Adrenal gland (tissue), 12 donors: ENCODE results near the gene GRHL3. TPM values are rescaled to one million over a fixed set of nuclear protein-coding genes. Genes with fewer than 3 reads are reported as not detected.

Experiments used
- DNase-seq, 7 donors: peaks; one replicate each; pipeline ENCODE4 v3.0.0-alpha.2; 2019 to 2020
- H3K27ac ChIP-seq, 5 donors: fragments of 200-600 bp; sonication (generic) in 4 of 5; 1 replicate in 3 of 5; 2 replicates in 2 of 5; pipeline versions ENCODE4 v1.5.1 to v1.8.0; 2016 to 2020; ENCODE audit warnings: mild to moderate bottlenecking in 1 of 5
- H3K27me3 ChIP-seq: fragments of 200-600 bp; 2 replicates; pipeline ENCODE4 v1.8.0; 2021
- H3K36me3 ChIP-seq, 2 donors: fragments of 200-600 bp; replicated peaks in 1 of 2; 1 replicate in 1 of 2; 2 replicates in 1 of 2; pipeline versions ENCODE4 v1.5.1 to v1.8.0; 2018 to 2022
- H3K4me1 ChIP-seq, 2 donors: fragments of 200-600 bp; replicated peaks in 1 of 2; 1 replicate in 1 of 2; 2 replicates in 1 of 2; pipeline versions ENCODE4 v1.5.1 to v1.8.0; 2018 to 2021
- H3K4me3 ChIP-seq, 4 donors: fragments of 200-600 bp; sonication (generic) in 3 of 4; one replicate each; pipeline ENCODE4 v1.5.1; 2016 to 2018
- H3K9me3 ChIP-seq, 3 donors: fragments of 200-600 bp; sonication (generic) in 1 of 3; replicated peaks in 1 of 3; 1 replicate in 2 of 3; 2 replicates in 1 of 3; pipeline versions ENCODE4 v1.5.1 to v1.8.0; 2016 to 2021
- POLR2A ChIP-seq, 2 donors: fragments of 450-650 bp; IDR thresholded peaks; one replicate each; pipeline ENCODE4 v1.6.1; 2017; ENCODE audit warnings: antibody characterized with exemption in 2 of 2, mild to moderate bottlenecking in 2 of 2, moderate library complexity in 1 of 2
- WGBS, 4 donors: extraction: QIAGEN DNeasy Blood & Tissue Kit in 2 of 4; methylation state at CpG; one replicate each; pipeline versions ENCODE4 v1.1.5 to v1.1.7; 2013 to 2017; 5-methylcytosine and 5-hydroxymethylcytosine counted together
- intact Hi-C, 2 donors: fragments of 100-400 bp; cut with DNase I; formaldehyde crosslinking; loops; one replicate each; pipeline versions ENCODE4 v1.14.1 to v1.15.0; 2022 to 2023
- polyA plus RNA-seq, 3 donors: library from polyadenylated mRNA; stranded (reverse); fragments of 200-250 nt in 2 of 3; fragments of 350-450 nt in 1 of 3; fragmentation: Illumina TruSeq in 1 of 3; extraction: RNeasy Lipid Tissue Mini Kit (QIAGEN cat#74804) in 1 of 3; gene quantifications; one replicate each; pipeline ENCODE4 v1.2.3, GENCODE V29; 2013 to 2014
- total RNA-seq, 9 donors: library from RNA; depleted of rRNA in 4 of 9; stranded (reverse); fragments of >200 nt in 4 of 9; fragments of 120-200 nt in 1 of 9; fragmentation: NEBNext Ultra II Directional in 1 of 9; extraction: Animal tissue kit (Norgen Biotek cat#: 25700) in 1 of 9; gene quantifications; one replicate each; pipeline versions ENCODE4 v1.1.0 to v1.2.4, GENCODE V29; 2013 to 2023
- TF ChIP-seq, protein P1 (sequence below), 6 experiments: fragments of 450-650 bp in 4 of 6; fragments of 200-600 bp in 2 of 6; sonication (generic) in 1 of 6; IDR thresholded peaks; 1 replicate in 5 of 6; 2 replicates in 1 of 6; pipeline versions ENCODE4 v1.5.1 to v1.8.0; 2016 to 2021; ENCODE audit warnings: antibody characterized with exemption in 6 of 6, mild to moderate bottlenecking in 2 of 6, moderate library complexity in 1 of 6
- donor health status: healthy with polysubstance abuse.
- donor health status: Bipolar disorder and iron deficiency.
- donor health status: DM: yes; HTN: yes; CAD: no.
- donor health status: DM: no; HTN: no; CAD: no.
- donor health status: DM: no; HTN: no; CAD: no.
- donor health status: DM: yes; HTN: yes; CAD: no.

The GRHL3 gene
- total and polyA plus RNA-seq, 12 donors, result 0.10 to 0.20 (median 0.16) TPM; not detected in 8

- DNase-seq, result no peak
- TF ChIP-seq, protein P1, sequence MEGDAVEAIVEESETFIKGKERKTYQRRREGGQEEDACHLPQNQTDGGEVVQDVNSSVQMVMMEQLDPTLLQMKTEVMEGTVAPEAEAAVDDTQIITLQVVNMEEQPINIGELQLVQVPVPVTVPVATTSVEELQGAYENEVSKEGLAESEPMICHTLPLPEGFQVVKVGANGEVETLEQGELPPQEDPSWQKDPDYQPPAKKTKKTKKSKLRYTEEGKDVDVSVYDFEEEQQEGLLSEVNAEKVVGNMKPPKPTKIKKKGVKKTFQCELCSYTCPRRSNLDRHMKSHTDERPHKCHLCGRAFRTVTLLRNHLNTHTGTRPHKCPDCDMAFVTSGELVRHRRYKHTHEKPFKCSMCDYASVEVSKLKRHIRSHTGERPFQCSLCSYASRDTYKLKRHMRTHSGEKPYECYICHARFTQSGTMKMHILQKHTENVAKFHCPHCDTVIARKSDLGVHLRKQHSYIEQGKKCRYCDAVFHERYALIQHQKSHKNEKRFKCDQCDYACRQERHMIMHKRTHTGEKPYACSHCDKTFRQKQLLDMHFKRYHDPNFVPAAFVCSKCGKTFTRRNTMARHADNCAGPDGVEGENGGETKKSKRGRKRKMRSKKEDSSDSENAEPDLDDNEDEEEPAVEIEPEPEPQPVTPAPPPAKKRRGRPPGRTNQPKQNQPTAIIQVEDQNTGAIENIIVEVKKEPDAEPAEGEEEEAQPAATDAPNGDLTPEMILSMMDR (IDR thresholded peaks at IDR 0.05), result no peak
- no peak for TF ChIP-seq POLR2A (IDR thresholded peaks at IDR 0.05)
- intact Hi-C loops, result loop anchor here (2.0 to 10.0 kb wide), 2 partner anchors 184 to 312 kb away; no protein-coding TSS in a partner anchor
- Histone ChIP-seq H3K36me3 (peaks cover 0 to 4% of the 10 kb centered on the region in 2 donors), H3K27ac (no peak overlapping the region), H3K4me3 (no peak overlapping the region), H3K27me3 (no peaks in the 10 kb centered on the region), H3K9me3 (no peaks in the 10 kb centered on the region), H3K4me1 (peaks cover 3 to 4% of the 10 kb centered on the region in 2 donors)
- 93 to 98% (median 94%) methylated on average over 11 of the region's 11 CpGs for WGBS, 4 donors
Observed at GRCh38 chr1:24386931-24387330, 67.8 kb downstream of the GRHL3 start.

GRCh38 chr1:24387636-24388175, 68.5 kb downstream of the GRHL3 start:
- Histone ChIP-seq H3K4me3 (no peak overlapping the region), H3K27ac (no peak overlapping the region), H3K27me3 (no peaks in the 10 kb centered on the region), H3K4me1 (peaks cover 7 to 9% of the 10 kb centered on the region in 2 donors), H3K36me3 (no peaks in the 10 kb centered on the region), H3K9me3 (no peaks in the 10 kb centered on the region)
- TF ChIP-seq POLR2A (IDR thresholded peaks at IDR 0.05), result no peak
- TF ChIP-seq, protein P1 (IDR thresholded peaks at IDR 0.05), result no peak
- no peak for DNase-seq
- WGBS, 4 donors, result 76 to 95% (median 88%) methylated on average over 1 of the region's 1 CpG
- intact Hi-C loops, result loop anchor here (2.0 to 10.0 kb wide), 2 partner anchors 185 to 313 kb away; no protein-coding TSS in a partner anchor

- no peaks in the 10 kb centered on the region for H3K27me3 ChIP-seq
- no peak overlapping the region for H3K27ac ChIP-seq
- intact Hi-C loops, result loop anchor here in 1 of 2 donors (10.0 kb wide), 1 partner anchor 314 kb away; no protein-coding TSS in a partner anchor
- no peaks in the 10 kb centered on the region for H3K9me3 ChIP-seq
- TF ChIP-seq, protein P1 (IDR thresholded peaks at IDR 0.05), result no peak
- TF ChIP-seq POLR2A (IDR thresholded peaks at IDR 0.05), result no peak
- no peaks in the 10 kb centered on the region for H3K36me3 ChIP-seq
- no peak overlapping the region for H3K4me3 ChIP-seq
- H3K4me1 ChIP-seq, result peaks cover 7 to 9% of the 10 kb centered on the region in 2 donors
- WGBS, 4 donors, result 92 to 96% (median 94%) methylated on average over 8 of the region's 8 CpGs
- DNase-seq, result no peak
Observed at GRCh38 chr1:24388331-24388885, 69.3 kb downstream of the GRHL3 start.

GRCh38 chr1:24389231-24389678, 70.1 kb downstream of the GRHL3 start:
- no peak for TF ChIP-seq POLR2A (IDR thresholded peaks at IDR 0.05)
- TF ChIP-seq, protein P1 (IDR thresholded peaks at IDR 0.05), result no peak
- Histone ChIP-seq H3K27me3 (no peaks in the 10 kb centered on the region), H3K4me3 (no peak overlapping the region), H3K27ac (no peak overlapping the region), H3K9me3 (no peaks in the 10 kb centered on the region), H3K4me1 (peaks cover 7 to 9% of the 10 kb centered on the region in 2 donors), H3K36me3 (no peaks in the 10 kb centered on the region)
- intact Hi-C loops, result loop anchor here in 1 of 2 donors (10.0 kb wide), 1 partner anchor 314 kb away; no protein-coding TSS in a partner anchor
- no peak for DNase-seq
- WGBS, 4 donors, result 88 to 95% (median 91%) methylated on average over 4 of the region's 4 CpGs
